NT2/D1 (cell line): ENCODE results near the gene MRLN.

Experiments
- SUZ12 ChIP-seq: IDR thresholded peaks from 2 replicates; pipeline ENCODE4 v1.6.1; 2011; ENCODE audit not compliant: insufficient read length, insufficient read depth; ENCODE audit errors: extremely low read depth
- YY1 ChIP-seq: IDR thresholded peaks from 2 replicates; pipeline ENCODE4 v1.6.1; 2011; ENCODE audit not compliant: insufficient read length, insufficient read depth
- ZNF274 ChIP-seq: IDR thresholded peaks from 2 replicates; pipeline ENCODE4 v1.6.1; 2011; ENCODE audit warnings: mild to moderate bottlenecking, low read depth, low read length

DNA sequence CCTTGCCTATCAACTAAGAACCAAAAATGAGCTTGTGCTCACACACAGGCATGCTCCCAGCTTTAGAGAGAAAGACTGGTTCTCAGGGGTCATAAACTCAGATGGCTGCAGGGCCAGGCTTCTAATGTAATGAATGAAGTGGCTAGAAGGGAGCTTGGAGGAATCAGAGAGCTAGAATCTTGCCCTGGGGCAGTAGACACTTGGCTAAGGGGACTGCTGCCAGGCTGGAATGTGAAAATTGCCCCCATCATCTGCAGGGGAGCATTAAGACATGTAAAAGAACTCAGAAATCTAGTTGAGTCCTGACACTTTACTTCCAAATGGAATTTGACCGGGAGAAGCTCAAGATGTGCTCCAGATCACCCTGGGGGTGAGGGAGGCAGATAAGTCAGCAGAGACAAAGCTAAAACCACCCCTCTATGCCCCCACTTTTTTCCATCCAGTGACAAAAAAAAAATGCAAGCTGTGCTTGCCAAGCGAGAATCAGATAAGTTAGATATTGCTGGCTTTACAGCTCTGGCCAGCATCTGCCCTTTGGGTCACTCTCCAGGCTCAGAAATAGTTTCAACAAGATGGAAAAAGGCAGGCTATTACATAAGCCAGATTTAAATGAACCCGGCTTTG lies 41.3 kb downstream of the MRLN start:
- TF ChIP-seq SUZ12: no peak
- no peak for TF ChIP-seq YY1
- TF ChIP-seq ZNF274: no peak
